Fibroblast of lung (primary cell): Measurements from ENCODE around the gene SERPINB1. TPM values are rescaled to one million over a fixed set of nuclear protein-coding genes. Genes with fewer than 3 reads are reported as not detected.

Experiments
- DNase-seq, 2 donors: peaks; one replicate each; pipeline versions ENCODE4 v3.0.0 to v3.0.0-alpha.2; 2010; ENCODE audit warnings: low read depth in 2 of 2
- H2AFZ ChIP-seq: 2 replicates; pipeline ENCODE4 v1.5.1; 2012; ENCODE audit warnings: low read length, control low read depth, inconsistent platforms
- H3K27ac ChIP-seq: 2 replicates; pipeline ENCODE4 v1.5.1; 2011; ENCODE audit warnings: low read length, control low read depth; ENCODE audit not compliant: insufficient read depth
- H3K27me3 ChIP-seq: 2 replicates; pipeline ENCODE4 v1.5.1; 2011; ENCODE audit warnings: mild to moderate bottlenecking, low read length; ENCODE audit not compliant: control insufficient read depth, insufficient read depth
- H3K36me3 ChIP-seq: 2 replicates; pipeline ENCODE4 v1.5.1; 2011; ENCODE audit warnings: low read length; ENCODE audit not compliant: control insufficient read depth, insufficient read depth
- H3K4me1 ChIP-seq: 2 replicates; pipeline ENCODE4 v1.5.1; 2011; ENCODE audit warnings: low read length; ENCODE audit not compliant: control insufficient read depth, insufficient read depth; ENCODE audit errors: extremely low read depth
- H3K4me2 ChIP-seq: 2 replicates; pipeline ENCODE4 v1.5.1; 2011; ENCODE audit warnings: low read length, control low read depth; ENCODE audit not compliant: insufficient read depth; ENCODE audit errors: extremely low read depth
- H3K4me3 ChIP-seq, 4 experiments: fragments of 200-600 bp in 1 of 4; sonication (generic) in 1 of 4; replicated peaks in 1 of 4; 2 replicates each; pipeline ENCODE4 v1.5.1; 2011 to 2016; ENCODE audit warnings: low read length in 4 of 4, low read depth in 3 of 4, mild to moderate bottlenecking in 3 of 4, control low read depth in 2 of 4, inconsistent platforms in 1 of 4, mixed read lengths in 1 of 4; ENCODE audit not compliant: insufficient read depth in 1 of 4; ENCODE audit errors: control extremely low read depth in 1 of 4
- H3K79me2 ChIP-seq: 2 replicates; pipeline ENCODE4 v1.5.1; 2012; ENCODE audit warnings: mild to moderate bottlenecking, low read length, inconsistent platforms; ENCODE audit not compliant: control insufficient read depth, insufficient read depth
- H3K9ac ChIP-seq: 2 replicates; pipeline ENCODE4 v1.5.1; 2011; ENCODE audit warnings: mild to moderate bottlenecking, low read length, control low read depth; ENCODE audit not compliant: insufficient read depth
- H3K9me3 ChIP-seq: 2 replicates; pipeline ENCODE4 v1.5.1; 2012; ENCODE audit warnings: low read depth, low read length; ENCODE audit not compliant: control insufficient read depth, insufficient read depth
- H4K20me1 ChIP-seq: 2 replicates; pipeline ENCODE4 v1.5.1; 2011; ENCODE audit warnings: low read length; ENCODE audit not compliant: control insufficient read depth, insufficient read depth; ENCODE audit errors: extremely low read depth
- EZH2 ChIP-seq: IDR thresholded peaks from 2 replicates; pipeline ENCODE4 v1.5.1; 2012; ENCODE audit warnings: low read length, control low read depth, mild to moderate bottlenecking; ENCODE audit errors: missing control alignments
- polyA plus RNA-seq, 2 donors: library from polyadenylated mRNA; depleted of rRNA in 1 of 2; stranded (reverse) in 1 of 2; unstranded in 1 of 2; fragments of >200 nt; gene quantifications; 2 replicates each; pipeline ENCODE4 v1.2.1, GENCODE V29; 2011 to 2012; ENCODE audit warnings: missing spikeins in 1 of 2
- total RNA-seq: library from RNA; depleted of rRNA; stranded (reverse); fragments of >200 nt; gene quantifications from 2 replicates; pipeline ENCODE4 v1.2.1, GENCODE V29; 2014
- TF ChIP-seq, protein P1 (sequence below), 2 donors: IDR thresholded peaks in 1 of 2; conservative IDR thresholded peaks in 1 of 2; 1 replicate in 1 of 2; 2 replicates in 1 of 2; pipeline ENCODE4 v1.5.1; 2011 to 2012; ENCODE audit warnings: low read length in 2 of 2, control low read depth in 1 of 2, inconsistent platforms in 1 of 2, low read depth in 1 of 2, mild to moderate bottlenecking in 1 of 2

Gene SERPINB1
- total and polyA plus RNA-seq, 2 donors (not counting 1 experiment from before 2014, with no cell fraction given): 19.3 to 39.5 TPM

DNA sequence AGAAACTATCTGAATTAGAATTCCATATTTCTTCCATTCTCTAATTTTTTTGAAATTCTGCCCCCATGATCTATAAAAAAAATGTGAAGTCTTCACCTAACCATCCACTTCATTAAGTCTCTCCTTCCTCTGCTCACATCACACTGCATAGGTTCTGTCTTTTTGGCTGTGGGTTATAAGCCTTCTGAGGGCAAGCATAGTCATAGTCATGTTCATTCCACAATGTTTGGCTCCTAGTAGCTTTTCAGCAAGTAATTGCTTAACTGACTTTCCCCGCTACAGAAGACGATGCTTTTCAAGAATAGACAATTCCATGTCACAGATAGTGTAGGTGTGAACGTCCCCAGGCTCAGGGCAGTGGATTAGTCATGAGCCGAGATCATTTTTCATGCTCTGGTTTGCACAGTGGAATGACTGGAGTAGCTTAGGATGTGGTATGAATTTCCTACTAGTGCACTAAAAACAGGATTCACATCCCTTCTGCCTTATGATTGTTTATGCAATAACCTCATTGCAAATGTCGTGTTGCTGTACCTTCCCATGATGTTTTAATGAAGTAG is 47.4 kb downstream of the SERPINB1 start:
- Histone ChIP-seq H3K27ac (no peak overlapping the region), H3K27me3 (no peaks in the 10 kb centered on the region), H3K9ac (no peak overlapping the region), H3K4me3 (no peak overlapping the region), H3K4me1 (peaks cover 15% of the 10 kb centered on the region), H3K4me2 (no peak overlapping the region), H2AFZ (no peak overlapping the region), H4K20me1 (no peaks in the 10 kb centered on the region), H3K79me2 (no peaks in the 10 kb centered on the region), H3K36me3 (no peaks in the 10 kb centered on the region), H3K9me3 (no peaks in the 10 kb centered on the region)
- peak in 1 of 2 donors; percentile 65 for DNase-seq
- TF ChIP-seq, protein P1, sequence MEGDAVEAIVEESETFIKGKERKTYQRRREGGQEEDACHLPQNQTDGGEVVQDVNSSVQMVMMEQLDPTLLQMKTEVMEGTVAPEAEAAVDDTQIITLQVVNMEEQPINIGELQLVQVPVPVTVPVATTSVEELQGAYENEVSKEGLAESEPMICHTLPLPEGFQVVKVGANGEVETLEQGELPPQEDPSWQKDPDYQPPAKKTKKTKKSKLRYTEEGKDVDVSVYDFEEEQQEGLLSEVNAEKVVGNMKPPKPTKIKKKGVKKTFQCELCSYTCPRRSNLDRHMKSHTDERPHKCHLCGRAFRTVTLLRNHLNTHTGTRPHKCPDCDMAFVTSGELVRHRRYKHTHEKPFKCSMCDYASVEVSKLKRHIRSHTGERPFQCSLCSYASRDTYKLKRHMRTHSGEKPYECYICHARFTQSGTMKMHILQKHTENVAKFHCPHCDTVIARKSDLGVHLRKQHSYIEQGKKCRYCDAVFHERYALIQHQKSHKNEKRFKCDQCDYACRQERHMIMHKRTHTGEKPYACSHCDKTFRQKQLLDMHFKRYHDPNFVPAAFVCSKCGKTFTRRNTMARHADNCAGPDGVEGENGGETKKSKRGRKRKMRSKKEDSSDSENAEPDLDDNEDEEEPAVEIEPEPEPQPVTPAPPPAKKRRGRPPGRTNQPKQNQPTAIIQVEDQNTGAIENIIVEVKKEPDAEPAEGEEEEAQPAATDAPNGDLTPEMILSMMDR (conservative IDR thresholded peaks at IDR 0.05 in 1 of 2, IDR thresholded peaks at IDR 0.05 in 1 of 2; ENCODE audit: low read depth in 1 of 2, low read length in 2 of 2): no peak
- TF ChIP-seq EZH2: no peak

DNA sequence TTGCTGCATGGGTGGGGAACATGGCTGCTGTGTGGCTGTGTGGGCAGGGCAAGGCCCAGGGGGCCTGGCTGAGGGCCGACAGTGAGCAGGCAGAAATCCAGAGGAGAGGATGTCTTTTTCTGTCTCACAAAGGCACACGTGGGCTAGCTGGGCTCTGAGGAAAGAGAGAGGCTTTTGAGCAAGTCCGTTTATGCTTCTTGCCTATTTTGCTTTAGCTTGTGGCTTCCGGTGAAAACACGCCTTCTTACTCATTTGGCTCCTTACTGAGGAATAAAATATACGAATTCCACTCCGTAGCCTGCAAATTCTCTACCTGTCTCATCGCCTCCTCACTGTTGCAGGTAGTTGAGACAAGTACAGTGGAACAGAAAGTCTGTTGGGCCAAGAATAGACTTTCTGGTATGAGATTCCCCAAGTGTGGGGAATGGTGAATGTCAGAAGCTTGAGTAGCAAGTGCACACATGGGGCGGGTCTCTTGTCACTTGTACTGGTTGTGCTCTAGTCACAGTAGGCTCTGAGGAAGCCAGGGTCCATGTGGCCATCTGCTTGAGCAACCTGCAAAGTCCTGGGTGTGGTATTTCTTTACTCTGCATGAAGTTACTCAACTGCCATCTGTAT is 48.0 kb downstream of the SERPINB1 start:
- Histone ChIP-seq H3K79me2 (no peaks in the 10 kb centered on the region), H3K4me3 (no peak overlapping the region), H2AFZ (no peak overlapping the region), H3K4me2 (no peak overlapping the region), H3K27ac (no peak overlapping the region), H3K27me3 (no peaks in the 10 kb centered on the region), H3K36me3 (no peaks in the 10 kb centered on the region), H3K9ac (no peak overlapping the region), H3K4me1 (peaks cover 17% of the 10 kb centered on the region), H3K9me3 (no peaks in the 10 kb centered on the region), H4K20me1 (no peaks in the 10 kb centered on the region)
- no peak for TF ChIP-seq EZH2
- TF ChIP-seq, protein P1 (conservative IDR thresholded peaks at IDR 0.05 in 1 of 2, IDR thresholded peaks at IDR 0.05 in 1 of 2; ENCODE audit: low read depth in 1 of 2, low read length in 2 of 2): no peak
- peak in 1 of 2 donors; percentile 46 for DNase-seq

- no peaks in the 10 kb centered on the region for H3K36me3 ChIP-seq
- no peak overlapping the region for H3K4me2 ChIP-seq
- TF ChIP-seq EZH2: no peak
- TF ChIP-seq, protein P1 (conservative IDR thresholded peaks at IDR 0.05 in 1 of 2, IDR thresholded peaks at IDR 0.05 in 1 of 2; ENCODE audit: low read depth in 1 of 2, low read length in 2 of 2): no peak
- H3K9ac ChIP-seq: no peak overlapping the region
- no peak overlapping the region for H2AFZ ChIP-seq
- no peaks in the 10 kb centered on the region for H4K20me1 ChIP-seq
- no peak overlapping the region for H3K4me3 ChIP-seq
- peaks cover 17% of the 10 kb centered on the region for H3K4me1 ChIP-seq
- no peaks in the 10 kb centered on the region for H3K27me3 ChIP-seq
- no peaks in the 10 kb centered on the region for H3K79me2 ChIP-seq
- peak overlapping the region; percentile 3 for H3K27ac ChIP-seq
- no peaks in the 10 kb centered on the region for H3K9me3 ChIP-seq
- DNase-seq: peak in 1 of 2 donors; percentile 48
Measured at GRCh38 chr6:2792330-2793110, 49.1 kb downstream of the SERPINB1 start.
